HCT116 (cell line): ENCODE data around the gene SLC6A2. TPM values are rescaled to one million over a fixed set of nuclear protein-coding genes. Genes with fewer than 3 reads are reported as not detected.

Experiments used
- ATAC-seq: fragments of 200-7000 bp; cut with Tn5 transposase; 2 replicates; pipeline ENCODE4 v1.9.1; 2020; ENCODE audit warnings: mild to moderate bottlenecking, moderate library complexity
- BruUV-seq: library from RNA; stranded (reverse); fragments of 400-500 nt; replicated peaks from 2 replicates; lab custom pipeline; 2021; lab: Mats Ljungman, UMichigan
- CTCF ChIA-PET: fragments of 300-600 bp; sonication (Branson Sonifier 250); formaldehyde crosslinking; loops from one replicate; lab custom pipeline; 2021; ENCODE audit warnings: antibody characterized with exemption; lab: Charles Lee
- POLR2A ChIA-PET: fragments of 300-600, 350-600 bp; sonication (Branson Sonifier 250); formaldehyde crosslinking; loops from one replicate; lab custom pipeline; 2021; ENCODE audit warnings: antibody characterized with exemption; lab: Charles Lee
- RAD21 ChIA-PET, 2 experiments: fragments of 300-600 bp; sonication (Branson Sonifier 250); formaldehyde crosslinking; loops; one replicate each; lab custom pipeline; 2023; ENCODE audit warnings: low total read pairs in 2 of 2; ENCODE audit not compliant: uncharacterized antibody in 2 of 2, unreplicated experiment in 2 of 2, low non-redundant PET in 1 of 2; lab: Charles Lee
- DNase-seq: peaks from one replicate; pipeline ENCODE4 v3.0.0-alpha.2; 2010; ENCODE audit warnings: low read depth, low spot score
- H2AFZ ChIP-seq: fragments of 200-600 bp; shearing (Covaris generic), sonication (generic); 2 replicates; pipeline ENCODE4 v1.6.1; 2017; ENCODE audit warnings: low read depth, mixed run types, mixed read lengths, antibody characterized with exemption, low read length; ENCODE audit not compliant: poor library complexity, severe bottlenecking
- H3K27ac ChIP-seq: 2 replicates; pipeline ENCODE4 v1.5.1; 2012; ENCODE audit warnings: low read depth, low read length
- H3K27me3 ChIP-seq: fragments of 200-600 bp; sonication (generic); 2 replicates; pipeline ENCODE4 v1.6.1; 2016; ENCODE audit warnings: mixed run types, low read length, mixed read lengths; ENCODE audit not compliant: insufficient read depth
- H3K36me3 ChIP-seq, 2 experiments: fragments of 200-500 bp in 1 of 2; fragments of 200-600 bp in 1 of 2; sonication (Bioruptor generic) in 1 of 2; sonication (generic) in 1 of 2; 2 replicates each; pipeline versions ENCODE4 v1.5.1 to v1.6.1; 2014 to 2016; ENCODE audit warnings: low read length in 2 of 2, inconsistent platforms in 1 of 2, mixed read lengths in 1 of 2, mixed run types in 1 of 2; ENCODE audit not compliant: insufficient read depth in 2 of 2, control insufficient read depth in 1 of 2
- H3K4me1 ChIP-seq, 2 experiments: fragments of 200-600 bp in 1 of 2; sonication (generic) in 1 of 2; 2 replicates each; pipeline versions ENCODE4 v1.5.1 to v1.6.1; 2012 to 2017; ENCODE audit warnings: low read length in 2 of 2, inconsistent platforms in 1 of 2, mild to moderate bottlenecking in 1 of 2, mixed read lengths in 1 of 2, mixed run types in 1 of 2, moderate library complexity in 1 of 2; ENCODE audit not compliant: insufficient read depth in 2 of 2, control insufficient read depth in 1 of 2
- H3K4me2 ChIP-seq: fragments of 200-600 bp; sonication (generic); 2 replicates; pipeline ENCODE4 v1.6.1; 2017; ENCODE audit warnings: mixed run types, low read length, mixed read lengths
- H3K4me3 ChIP-seq, 2 experiments: fragments of 200-600 bp in 1 of 2; sonication (generic) in 1 of 2; replicated peaks in 1 of 2; 2 replicates each; pipeline ENCODE4 v1.5.1; 2011 to 2016; ENCODE audit warnings: low read length in 2 of 2, control low read depth in 1 of 2, low read depth in 1 of 2, mild to moderate bottlenecking in 1 of 2, mixed read lengths in 1 of 2, mixed run types in 1 of 2
- H3K79me2 ChIP-seq: fragments of 200-600 bp; sonication (generic); 2 replicates; pipeline ENCODE4 v1.6.1; 2017; ENCODE audit warnings: mild to moderate bottlenecking, mixed run types, low read length, moderate library complexity, mixed read lengths; ENCODE audit not compliant: insufficient read depth
- H3K9ac ChIP-seq: fragments of 200-600 bp; sonication (generic); 2 replicates; pipeline ENCODE4 v1.6.1; 2016; ENCODE audit warnings: low read length, mixed read lengths
- H3K9me2 ChIP-seq: fragments of 200-600 bp; sonication (generic), shearing (Covaris generic); 2 replicates; pipeline ENCODE4 v1.6.1; 2017; ENCODE audit warnings: mixed run types, mild to moderate bottlenecking, moderate library complexity; ENCODE audit not compliant: insufficient read depth
- H3K9me3 ChIP-seq, 2 experiments: fragments of 200-500 bp in 1 of 2; fragments of 200-600 bp in 1 of 2; sonication (Bioruptor generic) in 1 of 2; sonication (generic) in 1 of 2; 2 replicates each; pipeline ENCODE4 v1.6.1; 2014 to 2017; ENCODE audit warnings: low read length in 2 of 2, mixed read lengths in 2 of 2, inconsistent platforms in 1 of 2, low read depth in 1 of 2, mild to moderate bottlenecking in 1 of 2, mixed run types in 1 of 2, moderate library complexity in 1 of 2; ENCODE audit not compliant: control insufficient read depth in 1 of 2, insufficient read depth in 1 of 2
- H4K20me1 ChIP-seq: fragments of 200-600 bp; sonication (generic), shearing (Covaris generic); 2 replicates; pipeline ENCODE4 v1.6.1; 2017; ENCODE audit warnings: mixed run types, mild to moderate bottlenecking, moderate library complexity; ENCODE audit not compliant: insufficient read depth
- ELF1 ChIP-seq: IDR thresholded peaks from 2 replicates; pipeline ENCODE4 v1.6.1; 2012; ENCODE audit warnings: low read depth, borderline replicate concordance
- POLR2AphosphoS5 ChIP-seq: IDR thresholded peaks from 2 replicates; pipeline ENCODE4 v1.6.1; 2011; ENCODE audit warnings: mild to moderate bottlenecking, low read depth, low read length, moderate library complexity
- RAD21 ChIP-seq: IDR thresholded peaks from 2 replicates; pipeline ENCODE4 v1.6.1; 2012; ENCODE audit warnings: low read depth, mild to moderate bottlenecking
- SIN3A ChIP-seq: IDR thresholded peaks from 2 replicates; pipeline ENCODE4 v1.6.1; 2012; ENCODE audit warnings: low read depth
- ZFX ChIP-seq: fragments of 450-650 bp; IDR thresholded peaks from 2 replicates; pipeline ENCODE4 v1.6.1; 2017
- intact Hi-C: fragments of 100-400 bp; cut with micrococcal nuclease; formaldehyde crosslinking; loops from 2 replicates; pipeline ENCODE4 v1.10.0; 2022
- total RNA-seq: library from RNA; stranded (reverse); gene quantifications from one replicate; pipeline ENCODE4 v1.2.1, GENCODE V29; 2021; ENCODE audit not compliant: unreplicated experiment

Gene SLC6A2
- total RNA-seq, 1 experiment from 2014 or later, result not detected

DNA sequence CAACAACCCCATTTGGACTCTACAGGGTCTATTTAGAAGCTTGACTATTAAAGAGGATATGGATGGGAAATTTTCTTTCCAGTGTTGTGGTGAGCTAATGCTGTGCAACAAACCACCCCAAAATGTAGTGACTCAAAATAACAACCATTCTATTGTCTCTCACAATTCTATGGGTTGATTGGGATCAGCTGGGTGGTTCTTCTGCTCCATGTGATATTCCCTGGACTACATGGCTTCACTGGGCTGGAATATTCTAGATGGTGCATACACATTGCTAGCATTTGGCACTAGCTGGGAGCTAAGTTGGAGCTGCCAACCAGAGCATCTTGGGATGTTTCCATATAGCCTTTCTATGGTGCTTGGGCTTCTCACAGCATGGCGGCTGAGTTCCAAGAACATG is 30.2 kb downstream of the SLC6A2 start:
- H3K36me3 ChIP-seq, result no peaks in the 10 kb centered on the region
- intact Hi-C loops, result no loop called here
- RAD21 ChIA-PET, result no interaction called here

DNA sequence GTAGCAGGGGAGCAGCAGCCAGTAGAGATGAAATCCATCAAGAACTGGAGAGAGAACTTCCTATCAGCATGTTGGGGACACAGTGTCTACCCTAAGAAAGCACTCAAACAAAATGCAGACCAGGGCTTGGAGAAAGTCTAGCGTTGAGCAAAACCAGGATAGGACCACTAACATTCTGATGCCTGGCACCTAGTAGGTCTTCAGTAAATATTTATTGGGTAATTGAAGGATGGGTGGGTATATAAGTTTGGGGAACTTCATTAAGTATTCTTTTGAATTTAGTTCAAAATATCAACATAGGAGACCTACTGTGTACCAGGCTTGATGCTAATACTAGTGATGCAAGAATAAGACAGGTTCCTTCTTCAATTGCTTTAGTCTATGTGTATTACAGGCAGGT is 30.9 kb downstream of the SLC6A2 start:
- Histone ChIP-seq H2AFZ (no peak overlapping the region), H4K20me1 (no peaks in the 10 kb centered on the region), H3K36me3 (no peaks in the 10 kb centered on the region), H3K9ac (no peak overlapping the region), H3K4me3 (no peak overlapping the region), H3K4me2 (no peak overlapping the region), H3K27ac (no peak overlapping the region), H3K79me2 (no peaks in the 10 kb centered on the region), H3K9me2 (no peaks in the 10 kb centered on the region), H3K9me3 (no peaks in the 10 kb centered on the region), H3K4me1 (no peaks in the 10 kb centered on the region)
- POLR2A ChIA-PET, result no interaction called here
- RAD21 ChIA-PET, result no interaction called here
- no peak for DNase-seq
- CTCF ChIA-PET, result no interaction called here
- no TSS peak for BruUV-seq
- TF ChIP-seq ZFX (no peak), POLR2AphosphoS5 (no peak), RAD21 (no peak)
- TF ChIP-seq, all 23 proteins: peak for 0
- ATAC-seq, result no peak
- intact Hi-C loops, result no loop called here
- H3K27me3 ChIP-seq, result peaks cover 23% of the 10 kb centered on the region

More for the DNA sequence above, 30.2 kb downstream of the SLC6A2 start:
- BruUV-seq, result no TSS peak
- H4K20me1 ChIP-seq, result no peaks in the 10 kb centered on the region
- no peak overlapping the region for H3K9ac ChIP-seq
- H3K9me3 ChIP-seq, result no peaks in the 10 kb centered on the region
- no peak overlapping the region for H3K4me3 ChIP-seq
- no peak overlapping the region for H2AFZ ChIP-seq
- H3K4me1 ChIP-seq, result no peaks in the 10 kb centered on the region
- no peaks in the 10 kb centered on the region for H3K9me2 ChIP-seq
- H3K79me2 ChIP-seq, result no peaks in the 10 kb centered on the region
- H3K4me2 ChIP-seq, result no peak overlapping the region
- H3K27ac ChIP-seq, result no peak overlapping the region
- TF ChIP-seq SIN3A (no peak), ELF1 (no peak), POLR2AphosphoS5 (no peak)
- ATAC-seq (no peak), DNase-seq (no peak)
- H3K27me3 ChIP-seq, result peaks cover 22% of the 10 kb centered on the region
- ChIA-PET POLR2A (no interaction called here), CTCF (no interaction called here)
